HS-5 (cell line): ENCODE data around the gene MRPL43.
"Not testable (repeated sequence)": the region's sequence is repeated elsewhere in the genome, so short reads cannot be mapped to it uniquely, and the experiment has no call there.

ENCODE experiments used
- DNase-seq: peaks from one replicate; pipeline ENCODE4 v3.0.0-alpha.2; 2012; ENCODE audit warnings: low read depth

MRPL43 gene

DNA sequence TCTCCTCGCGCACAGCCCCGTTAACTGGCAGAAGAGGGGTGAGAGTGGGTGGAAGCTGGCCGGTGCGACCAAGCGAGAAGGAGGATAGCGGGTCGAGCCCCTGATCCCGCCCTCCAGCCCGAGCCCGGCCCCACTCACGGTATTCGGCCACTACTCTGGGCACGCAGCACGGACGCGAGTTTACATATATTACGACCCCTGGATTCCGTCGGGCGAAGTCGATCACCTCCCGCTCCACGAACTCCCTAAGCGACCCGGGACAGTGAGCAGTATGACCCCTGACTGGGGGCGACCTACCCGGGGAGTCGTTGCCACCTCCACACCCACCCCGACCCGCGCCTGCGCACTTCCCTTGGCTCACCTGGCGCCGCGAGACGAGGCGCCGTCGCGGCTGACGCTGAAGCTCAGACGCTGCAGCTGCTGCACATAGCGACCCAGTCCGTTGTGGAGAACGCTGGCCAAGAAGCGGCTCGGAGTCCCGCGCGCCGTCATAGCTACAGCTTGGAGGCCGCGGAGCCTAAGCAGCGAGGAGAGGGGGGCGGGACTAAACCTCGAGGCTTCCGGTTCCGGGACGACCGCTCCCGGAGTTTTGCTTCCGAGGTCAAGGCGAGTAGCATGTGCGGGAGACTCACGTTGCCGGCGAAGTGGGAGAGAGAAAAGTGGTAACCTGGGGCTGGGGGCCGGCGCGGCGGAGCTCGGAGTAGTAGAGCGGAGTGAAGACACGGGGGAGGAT is at the start of gene MRPL43, which contains the start of gene TWNK:
MRPL43 (minus strand) TSS at position 546 of the 733 bp plus-strand sequence; CDS start at position 492, 54 bp downstream.
TWNK (plus strand) TSS at position 592 of the 733 bp plus-strand sequence. CDS start 668 bp downstream, outside the sequence.
- DNase-seq: no peak

DNA sequence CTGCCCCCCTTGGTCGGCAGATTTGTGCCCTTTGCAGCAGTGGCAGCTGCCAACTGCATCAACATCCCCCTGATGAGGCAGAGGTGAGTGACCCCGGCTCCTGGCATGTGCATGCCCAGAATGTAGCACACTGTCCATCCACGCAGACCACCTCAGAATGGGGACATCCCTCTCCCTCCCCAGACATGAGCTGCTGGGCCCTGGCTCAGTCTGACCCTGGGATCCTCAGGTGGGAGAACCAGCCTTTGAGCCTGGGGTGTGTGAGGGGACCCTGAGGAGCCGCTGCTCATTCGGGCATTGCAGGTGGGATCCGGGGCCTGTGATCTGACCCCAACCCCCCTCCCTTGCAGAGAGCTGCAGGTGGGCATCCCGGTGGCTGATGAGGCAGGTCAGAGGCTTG is 49.4 kb upstream of the MRPL43 start:
- no peak for DNase-seq

DNA sequence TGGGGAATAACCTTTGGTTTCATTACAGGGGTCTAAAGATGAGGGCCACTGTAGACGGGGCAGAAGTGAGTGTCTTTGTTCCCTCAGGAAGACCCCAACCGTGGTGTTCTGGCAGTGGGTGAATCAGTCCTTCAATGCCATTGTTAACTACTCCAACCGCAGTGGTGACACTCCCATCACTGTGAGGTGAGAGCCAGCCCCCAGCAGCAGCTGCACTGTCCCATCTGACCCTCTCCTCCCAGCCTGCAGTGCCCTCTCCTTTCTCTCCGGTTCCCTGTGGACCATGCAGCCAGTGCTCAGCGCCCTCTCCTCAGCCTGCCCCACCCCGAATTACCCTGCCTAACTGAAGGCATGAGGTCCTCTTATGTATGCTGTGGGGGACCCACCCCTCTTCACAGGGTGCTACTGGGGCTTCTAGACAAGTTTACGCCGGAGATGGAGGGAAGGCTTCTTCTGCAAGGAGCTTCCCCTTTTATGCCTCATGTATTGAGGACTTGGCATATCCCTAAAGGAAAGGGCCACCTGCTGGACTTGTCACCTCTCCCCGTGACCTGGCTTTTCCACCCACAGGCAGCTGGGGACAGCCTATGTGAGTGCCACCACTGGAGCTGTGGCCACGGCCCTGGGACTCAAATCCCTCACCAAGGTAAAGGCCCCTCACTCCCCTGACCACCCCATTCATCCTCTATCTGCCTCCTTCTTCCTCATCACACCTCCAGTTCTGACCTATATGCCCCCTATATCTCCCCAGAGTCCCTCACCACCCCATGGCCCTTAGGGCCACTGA is 48.8 kb upstream of the MRPL43 start:
- no peak for DNase-seq

DNA sequence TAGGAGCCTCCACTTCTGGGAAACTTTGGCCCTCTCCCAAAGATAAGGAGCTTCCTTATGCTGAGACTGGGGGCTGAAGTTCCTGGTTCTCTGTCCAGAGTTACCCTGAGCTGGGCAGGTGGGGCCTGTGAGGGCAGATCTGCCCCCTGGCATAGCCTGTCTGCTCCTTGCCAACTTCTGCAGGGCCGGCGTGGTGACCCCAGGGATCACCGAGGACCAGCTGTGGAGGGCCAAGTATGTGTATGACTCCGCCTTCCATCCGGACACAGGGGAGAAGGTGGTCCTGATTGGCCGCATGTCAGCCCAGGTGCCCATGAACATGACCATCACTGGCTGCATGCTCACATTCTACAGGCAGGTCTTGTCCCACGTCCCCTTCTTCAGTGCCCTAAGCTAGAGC is 48.0 kb upstream of the MRPL43 start:
- DNase-seq: no peak

DNA sequence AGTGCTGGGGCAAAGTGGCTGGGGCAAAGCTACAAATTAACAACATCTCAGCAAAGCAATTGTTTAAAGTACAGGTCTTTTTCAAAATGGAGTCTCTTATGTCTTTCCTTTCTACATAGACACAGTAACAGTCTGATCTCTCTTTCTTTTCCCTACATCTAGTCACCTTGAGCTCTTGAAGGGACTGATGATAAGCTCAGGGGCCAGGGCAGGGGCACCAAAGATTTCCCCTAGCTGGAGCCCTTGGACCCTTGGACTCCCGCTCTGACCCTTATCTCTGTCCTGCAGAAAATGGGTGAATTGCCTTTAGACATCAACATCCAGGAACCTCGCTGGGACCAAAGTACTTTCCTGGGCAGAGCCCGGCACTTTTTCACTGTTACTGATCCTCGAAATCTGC is 47.1 kb upstream of the MRPL43 start:
- DNase-seq: not testable (repeated sequence)

DNA sequence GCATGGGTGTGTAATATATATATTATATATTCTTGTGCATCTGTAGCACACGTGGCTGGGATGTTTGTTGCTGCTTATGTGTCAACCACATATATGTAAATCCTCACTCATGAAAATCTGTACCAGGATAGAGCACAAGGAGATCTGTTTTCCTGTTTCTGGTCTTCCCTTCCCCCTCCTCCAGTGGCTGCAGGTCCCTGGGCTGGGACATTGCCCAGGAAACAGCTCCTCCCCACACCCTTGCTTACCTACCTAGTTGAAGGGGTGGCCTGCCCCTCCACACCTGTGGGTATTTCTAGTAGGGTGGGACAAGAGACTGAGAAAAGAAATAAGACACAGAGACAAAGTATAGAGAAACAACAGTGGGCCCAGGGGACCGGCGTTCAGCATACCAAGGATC is 46.0 kb upstream of the MRPL43 start:
- no peak for DNase-seq

DNA sequence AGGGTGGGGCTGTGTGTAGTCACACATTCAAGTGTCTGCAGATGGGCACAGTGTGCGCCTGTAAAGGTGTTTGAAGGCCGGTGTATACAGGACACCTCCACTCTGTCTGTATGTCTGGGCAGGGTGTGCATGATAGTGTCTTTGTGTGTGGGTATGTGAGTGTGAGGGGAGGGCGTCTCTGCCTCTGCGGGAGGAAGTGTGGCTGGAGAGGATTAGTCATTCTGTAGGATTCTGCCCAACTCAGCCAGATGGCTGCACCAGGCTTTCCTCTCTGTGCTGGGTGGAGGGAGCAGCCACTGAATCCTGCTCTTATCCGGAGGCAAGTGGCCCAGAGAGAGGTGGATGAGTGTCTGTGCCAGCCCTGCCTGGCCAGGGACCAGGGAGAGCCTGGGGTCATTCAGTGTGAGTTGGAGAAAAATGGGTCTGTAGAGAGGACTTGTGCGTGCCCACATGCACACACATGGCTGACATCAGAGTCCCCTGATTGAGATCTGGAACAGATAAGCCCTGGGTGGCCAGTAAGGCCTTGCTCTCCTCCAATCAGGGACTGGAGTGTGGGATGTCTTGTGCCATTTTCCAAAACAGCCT is 45.4 kb upstream of the MRPL43 start:
- DNase-seq: peak; percentile 81

DNA sequence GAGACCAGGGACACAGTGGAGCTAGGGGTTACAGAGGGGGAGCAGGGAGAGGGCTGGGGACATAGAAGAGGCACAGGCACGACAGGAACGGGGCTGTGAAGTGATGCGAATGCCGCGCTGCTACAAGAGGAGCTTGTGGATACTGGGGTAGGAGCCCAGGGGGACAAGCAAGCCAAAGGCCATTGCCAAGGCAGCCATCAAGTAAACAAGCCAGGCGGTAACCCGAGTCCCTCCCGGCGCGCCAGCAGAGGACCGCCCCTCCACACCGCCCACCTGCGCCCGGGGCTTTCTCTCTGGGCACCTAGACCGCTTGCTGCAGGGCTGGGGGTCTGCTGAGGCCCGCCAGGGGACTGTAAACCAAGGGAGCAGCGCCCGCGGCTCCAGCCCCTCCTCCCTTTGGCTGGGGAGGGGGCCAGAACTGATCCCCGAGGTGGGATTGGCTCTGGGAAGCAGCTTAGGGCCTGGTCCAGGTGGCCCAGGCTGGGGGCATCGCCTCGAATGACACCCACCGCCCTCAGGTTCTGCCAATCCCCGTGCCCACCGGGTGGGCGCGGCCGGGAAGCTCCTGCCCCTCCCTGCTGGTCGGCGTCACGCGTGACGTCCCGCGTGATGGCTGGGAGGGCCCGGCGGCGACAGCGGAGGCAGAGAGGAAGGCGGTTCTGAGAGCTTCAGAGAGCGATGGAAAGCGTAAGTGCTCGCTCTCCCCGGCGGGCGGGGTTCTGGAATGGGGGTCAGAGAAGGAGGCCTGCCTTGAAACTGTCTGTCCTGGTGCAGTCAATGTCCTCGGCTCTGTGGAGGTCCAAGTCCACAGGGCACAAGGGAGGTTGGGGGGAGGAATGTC is 44.7 kb upstream of the MRPL43 start:
- DNase-seq: no peak

DNA sequence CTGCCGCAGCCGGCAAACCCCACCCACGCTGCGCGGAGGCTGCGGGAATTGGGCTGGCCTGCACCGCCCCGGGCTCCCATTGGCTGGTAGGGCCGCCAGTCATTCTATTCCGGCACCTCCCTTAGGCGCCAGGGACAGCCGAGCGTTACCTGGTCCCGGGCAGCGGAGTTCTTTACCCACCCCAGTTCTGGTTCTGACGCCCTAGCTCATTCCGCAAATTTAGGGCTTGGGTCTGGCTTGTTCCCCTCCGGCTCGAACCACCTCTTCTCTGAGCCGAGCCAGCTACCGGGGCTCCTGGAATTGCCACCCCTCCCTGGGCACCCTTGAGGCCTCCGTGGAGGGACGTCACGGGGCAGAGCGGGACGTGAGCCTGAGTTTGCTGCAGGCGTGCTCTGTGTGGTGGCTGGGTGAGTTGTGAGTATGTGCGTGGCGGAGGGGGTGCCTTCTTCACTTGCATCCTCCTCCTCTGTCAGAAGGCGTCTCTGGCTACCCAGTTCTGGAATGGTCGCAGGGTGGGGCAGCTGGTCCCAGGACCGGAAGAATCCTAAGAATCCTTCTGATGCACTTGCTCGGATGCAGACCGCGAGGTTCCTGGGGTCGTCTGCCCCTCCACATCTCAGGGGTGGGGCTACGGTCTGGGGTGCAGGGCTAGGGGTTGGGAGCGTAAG is 44.0 kb upstream of the MRPL43 start, which contains the start of the genes PDZD7 and SFXN3:
PDZD7 (minus strand) TSS at position 2 of the 668 bp plus-strand sequence. CDS start 910 bp downstream, outside the sequence.
SFXN3 (plus strand) TSS at position 107 of the 668 bp plus-strand sequence. CDS start 3,461 bp downstream, outside the sequence.
- DNase-seq: peak; percentile 58

DNA sequence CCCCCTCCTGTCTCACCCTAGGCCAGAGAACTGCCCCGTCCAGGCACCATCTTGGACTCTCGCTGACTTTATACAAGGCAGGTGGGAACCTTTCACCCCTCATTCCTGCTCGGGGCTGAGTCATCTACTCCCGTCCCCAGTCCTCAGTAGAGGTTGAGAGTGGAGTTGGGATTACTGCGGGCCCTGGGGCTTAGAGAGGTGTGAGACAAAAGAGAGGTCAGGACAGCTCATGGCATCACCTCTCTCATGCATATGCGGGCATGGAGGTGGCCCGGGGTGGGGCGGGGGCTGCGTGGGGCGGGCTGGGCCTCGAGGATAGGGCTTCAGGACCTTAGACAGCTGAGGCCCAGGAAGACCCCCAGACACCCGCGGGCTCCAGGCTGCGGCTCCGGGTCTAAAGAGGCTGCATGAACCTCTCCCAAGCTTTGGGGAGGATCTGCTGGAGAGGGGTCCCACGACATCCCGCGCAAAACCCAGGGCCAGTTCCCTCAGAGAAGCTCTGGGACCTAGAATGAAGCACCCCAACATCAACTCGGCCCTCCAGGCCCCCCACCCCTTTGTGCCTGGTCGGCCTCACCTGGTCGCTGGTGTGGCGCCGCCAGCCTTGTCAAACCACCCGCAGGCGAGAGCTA is 43.3 kb upstream of the MRPL43 start:
- DNase-seq: no peak

DNA sequence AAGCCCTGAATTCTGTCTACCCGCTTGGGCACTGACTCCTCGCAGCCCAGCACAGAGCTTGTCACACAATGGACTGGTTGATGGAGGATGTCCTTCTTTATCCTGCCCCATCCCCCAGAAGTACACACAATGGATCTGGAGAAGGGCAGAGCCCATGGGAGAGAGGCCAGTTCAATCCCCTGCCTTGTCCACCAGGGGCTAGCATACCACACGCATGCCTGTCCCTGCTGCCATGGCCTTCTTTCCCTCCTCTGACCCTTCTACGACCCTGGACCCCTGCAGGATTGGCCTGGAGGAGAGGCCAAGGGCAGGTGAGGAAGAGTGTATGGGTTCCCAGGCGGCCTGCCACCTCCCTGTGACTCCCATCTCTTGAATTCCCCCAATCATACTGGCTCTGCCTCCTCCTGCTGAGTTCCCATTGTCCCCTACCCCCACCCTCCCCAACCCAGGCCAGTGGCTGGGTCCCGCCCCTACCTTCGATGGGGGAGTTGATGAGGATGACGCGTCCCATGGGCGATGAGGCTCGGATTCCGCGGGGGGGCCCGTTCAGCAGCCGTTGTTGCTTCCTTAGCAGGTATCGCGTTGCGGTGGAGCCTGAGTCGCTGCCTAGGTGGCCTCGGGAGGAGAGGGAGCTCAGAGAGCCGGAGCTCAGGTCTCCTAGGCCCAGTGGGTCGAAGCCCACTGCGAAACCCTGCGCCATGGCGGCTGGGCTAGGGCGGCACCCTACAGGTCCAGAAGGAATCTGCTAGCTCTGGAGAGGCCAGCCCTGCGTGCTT is 42.4 kb upstream of the MRPL43 start:
- no peak for DNase-seq

DNA sequence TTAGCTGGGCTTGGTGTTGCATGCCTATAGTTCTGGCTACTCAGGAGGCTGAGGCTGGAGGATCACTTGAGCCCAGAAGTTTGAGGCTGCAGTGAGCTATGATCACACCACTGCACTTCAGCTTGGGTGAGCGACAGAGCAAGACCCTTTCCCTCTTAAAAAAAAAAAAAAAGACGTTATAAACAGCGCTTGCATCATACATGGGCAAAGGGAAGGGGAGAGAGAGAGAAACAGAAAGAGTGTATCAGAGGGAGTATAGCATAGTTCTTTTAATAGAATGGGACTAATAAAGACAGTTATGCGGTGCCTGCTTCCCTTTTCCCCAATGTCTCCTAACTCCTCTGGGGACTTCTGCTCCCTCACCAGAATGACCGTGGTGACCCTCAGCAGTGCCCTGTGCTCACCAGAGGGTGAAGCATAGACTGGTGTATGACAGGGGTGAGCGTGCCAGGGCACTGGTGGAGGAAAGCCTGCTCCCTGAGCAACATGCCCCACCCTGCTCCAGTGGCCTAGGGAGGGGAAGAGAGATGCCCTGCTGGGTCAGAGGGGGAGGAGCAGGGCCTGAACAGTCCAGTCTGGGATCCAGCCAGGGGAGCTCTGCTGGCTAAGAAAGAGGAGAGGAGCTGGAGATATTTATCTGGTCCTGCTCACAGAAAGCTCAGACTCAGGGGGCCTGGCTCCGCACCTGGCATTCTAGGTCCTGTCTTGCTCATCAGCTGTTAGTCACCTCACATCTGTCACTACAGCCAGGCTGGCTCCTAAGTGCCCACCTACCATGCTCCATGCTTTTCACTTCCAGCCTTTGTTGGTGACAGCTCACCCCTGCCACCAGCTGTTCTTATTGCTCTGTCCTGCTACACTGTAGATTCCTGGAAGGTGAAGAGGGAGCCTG is 41.4 kb upstream of the MRPL43 start:
- no peak for DNase-seq

DNA sequence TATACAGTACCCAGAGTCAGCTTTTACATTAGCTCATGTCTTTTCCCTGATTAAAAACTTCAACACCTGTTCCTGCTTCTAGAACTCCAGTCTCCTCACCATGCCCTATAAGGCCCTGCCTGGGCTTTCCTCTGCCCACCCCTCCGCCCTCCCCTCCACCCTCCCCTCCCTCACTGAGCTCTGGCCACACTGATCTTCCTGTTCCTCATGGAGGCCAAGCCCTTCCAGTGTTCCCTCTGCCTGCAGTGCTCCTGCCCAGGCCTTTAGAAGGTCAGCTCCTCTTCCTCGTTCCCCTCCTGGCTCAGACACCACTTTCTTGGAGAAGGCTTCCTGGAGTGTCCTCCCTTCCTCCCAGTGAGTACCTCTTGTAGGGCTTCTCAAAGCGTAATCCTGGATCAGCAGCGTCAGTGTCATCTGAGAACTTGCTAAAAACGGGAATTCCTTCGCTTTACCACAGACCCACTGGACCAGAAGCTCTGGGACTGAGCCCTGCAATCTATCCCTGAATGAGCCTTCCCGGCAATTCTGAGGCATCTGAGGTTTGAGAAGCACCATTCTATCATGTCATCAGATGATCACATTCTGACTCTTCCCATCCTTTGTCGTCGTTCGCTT is 39.9 kb upstream of the MRPL43 start:
- no peak for DNase-seq

DNA sequence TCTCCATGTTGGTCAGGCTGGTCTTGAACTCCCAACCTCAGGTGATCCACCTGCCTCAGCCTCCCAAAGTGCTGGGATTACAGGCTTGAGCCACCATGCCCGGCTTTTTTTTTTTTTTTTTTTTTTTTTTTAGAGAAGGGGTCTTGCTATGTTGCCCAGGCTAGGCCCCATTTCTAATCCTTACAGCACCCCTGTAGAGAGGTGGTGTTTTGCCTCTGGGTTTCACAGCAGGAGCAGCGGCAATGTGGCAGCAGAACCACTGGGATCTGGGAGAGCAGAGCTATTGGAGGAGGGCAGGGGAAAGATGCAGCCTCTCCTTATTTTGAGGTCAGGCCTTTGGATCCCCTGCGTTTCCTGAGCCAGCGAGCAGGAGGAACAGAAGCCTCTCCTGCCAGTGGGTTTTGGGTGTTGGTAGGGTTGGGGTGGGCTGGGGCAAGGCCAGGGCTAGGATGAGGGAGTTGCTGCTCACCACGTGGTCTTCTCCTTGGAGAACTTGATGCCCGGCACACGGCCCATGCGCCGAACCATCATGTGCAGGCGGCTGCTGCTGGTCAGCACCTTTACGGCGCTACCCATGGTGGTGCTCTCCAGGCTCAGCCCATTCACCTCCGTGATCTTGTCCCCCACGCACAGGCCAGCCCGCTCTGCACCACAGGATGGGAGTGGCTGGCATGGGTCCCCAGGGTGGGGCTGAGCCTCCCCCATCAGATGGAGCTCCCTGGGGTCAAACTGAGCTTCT is 35.8 kb upstream of the MRPL43 start:
- DNase-seq: no peak

DNA sequence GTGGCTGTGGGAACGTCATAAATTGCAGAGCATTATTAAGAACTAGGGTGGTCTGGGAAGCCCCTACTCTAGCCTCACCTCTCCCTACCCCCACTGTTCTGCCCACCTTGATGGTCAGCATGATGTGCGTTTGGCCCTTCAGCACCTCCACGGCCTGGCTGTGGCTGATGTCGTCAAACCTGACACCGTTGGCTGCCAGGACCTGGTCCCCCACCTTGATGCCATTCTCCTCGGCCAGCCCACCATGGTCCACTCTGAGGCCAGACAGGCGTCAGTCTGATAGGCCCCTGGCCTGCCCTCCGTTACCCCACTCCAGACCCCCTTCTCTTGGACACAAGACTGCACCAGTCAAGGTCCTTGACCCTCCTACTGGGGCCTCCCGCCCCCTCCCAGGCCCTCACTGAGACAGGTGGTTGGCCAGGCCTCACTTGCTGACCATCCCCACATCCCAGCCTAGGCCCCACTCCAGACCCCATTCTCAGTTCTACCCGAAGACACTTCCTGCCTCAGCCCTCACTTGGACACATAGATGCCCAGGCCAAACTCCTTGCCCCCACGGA is 34.5 kb upstream of the MRPL43 start:
- no peak for DNase-seq

DNA sequence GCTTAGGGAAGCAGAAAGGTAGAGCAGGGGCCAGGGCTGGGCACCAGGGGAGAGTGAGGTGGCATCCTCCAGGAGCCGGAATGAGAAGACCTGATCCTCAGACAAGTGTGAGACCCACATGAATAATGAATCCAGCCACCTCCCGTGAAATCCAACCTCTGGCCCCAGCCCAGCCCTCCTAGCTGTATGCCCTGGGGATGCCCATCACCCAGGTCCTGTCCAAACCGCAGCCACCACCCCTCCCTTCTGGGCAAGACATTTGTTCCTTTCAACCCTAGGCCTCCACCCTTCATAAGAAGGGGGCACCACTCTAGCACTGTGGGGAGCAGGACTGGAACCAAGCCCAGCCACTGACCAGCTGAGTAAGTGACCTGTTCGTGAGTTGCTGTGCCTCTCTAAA is 33.9 kb upstream of the MRPL43 start:
- no peak for DNase-seq

DNA sequence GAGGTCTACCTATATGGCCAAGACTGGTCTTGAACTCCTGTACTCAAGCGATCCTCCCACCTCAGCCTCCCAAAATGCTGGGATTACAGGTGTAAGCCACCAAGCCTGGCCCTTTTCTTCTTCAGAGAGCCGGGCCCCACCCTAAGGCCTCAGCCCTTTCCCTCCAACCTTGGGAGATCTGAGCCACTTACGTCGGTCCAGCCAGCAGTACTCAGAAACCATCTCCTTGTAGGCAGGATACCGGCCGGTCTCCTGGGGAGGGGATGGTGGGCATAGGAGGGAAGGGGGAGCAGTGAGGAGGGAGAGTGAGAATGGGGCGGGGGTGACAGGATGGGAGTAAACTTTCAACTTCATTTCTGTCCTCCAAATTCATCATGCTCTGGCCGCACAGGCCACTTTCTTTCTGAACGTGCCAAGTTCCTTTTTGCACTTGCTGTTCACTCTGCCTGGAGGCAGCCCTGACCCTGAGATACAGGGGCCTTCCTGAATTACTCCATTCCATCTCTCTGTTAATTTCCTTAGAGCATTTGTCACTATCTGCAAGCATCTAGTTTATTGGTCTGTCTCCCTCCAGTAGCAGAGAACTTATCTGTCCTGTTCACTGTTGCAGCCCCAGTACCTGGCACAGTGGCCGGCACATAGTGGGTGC is 33.3 kb upstream of the MRPL43 start:
- DNase-seq: no peak
